Fibroblast of the conjunctiva (primary cell): ENCODE results near the gene NUDT22.

Source experiments
- DNase-seq: peaks from one replicate; pipeline ENCODE4 v3.0.0-alpha.2; 2010; ENCODE audit warnings: low read depth

NUDT22 gene

DNA sequence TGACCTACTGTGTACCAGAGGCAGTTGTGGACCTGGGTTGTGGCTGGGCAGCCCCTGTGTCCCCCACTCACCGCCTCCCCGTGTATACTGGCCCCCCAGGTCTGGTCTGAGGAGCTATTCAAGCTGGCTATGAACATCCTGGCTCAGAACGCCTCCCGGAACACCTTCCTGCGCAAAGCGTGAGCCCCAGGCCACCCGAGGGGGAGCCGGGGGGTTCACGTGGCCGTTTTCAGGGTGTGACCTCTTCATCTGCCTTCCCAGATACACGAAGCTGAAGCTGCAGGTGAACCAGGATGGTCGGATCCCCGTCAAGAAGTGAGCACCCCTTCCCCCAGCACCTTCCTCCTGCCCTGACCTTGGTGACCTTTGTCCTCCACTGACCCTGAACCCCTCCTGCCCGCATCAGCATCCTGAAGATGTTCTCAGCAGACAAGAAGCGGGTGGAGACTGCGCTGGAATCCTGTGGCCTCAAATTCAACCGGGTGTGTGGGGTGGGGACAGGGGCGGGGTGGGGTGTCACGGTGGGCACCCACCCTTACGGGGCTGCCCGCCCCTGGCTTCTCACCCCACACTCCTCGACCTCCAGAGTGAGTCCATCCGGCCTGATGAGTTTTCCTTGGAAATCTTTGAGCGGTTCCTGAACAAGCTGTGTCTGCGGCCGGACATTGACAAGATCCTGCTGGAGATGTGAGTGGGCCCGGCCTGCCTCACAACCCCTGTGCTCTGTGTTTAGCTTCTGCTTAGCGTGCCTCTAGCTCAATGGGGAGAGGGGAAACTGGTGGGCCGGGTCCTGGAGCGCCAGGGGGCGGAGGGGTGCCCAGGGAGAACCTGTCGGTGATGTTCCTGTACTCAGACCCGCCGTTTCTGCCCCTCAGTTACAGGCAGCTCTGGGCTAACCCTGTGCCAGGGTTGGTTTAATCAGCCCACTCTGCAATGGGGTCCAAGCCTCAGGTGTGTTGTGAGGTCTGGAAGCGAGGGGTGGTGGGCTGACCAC, 29.4 kb downstream of the NUDT22 start:
- no peak for DNase-seq

- no peak for DNase-seq
Observed at GRCh38 chr11:64256300-64256699, 30.2 kb downstream of the NUDT22 start.

DNA sequence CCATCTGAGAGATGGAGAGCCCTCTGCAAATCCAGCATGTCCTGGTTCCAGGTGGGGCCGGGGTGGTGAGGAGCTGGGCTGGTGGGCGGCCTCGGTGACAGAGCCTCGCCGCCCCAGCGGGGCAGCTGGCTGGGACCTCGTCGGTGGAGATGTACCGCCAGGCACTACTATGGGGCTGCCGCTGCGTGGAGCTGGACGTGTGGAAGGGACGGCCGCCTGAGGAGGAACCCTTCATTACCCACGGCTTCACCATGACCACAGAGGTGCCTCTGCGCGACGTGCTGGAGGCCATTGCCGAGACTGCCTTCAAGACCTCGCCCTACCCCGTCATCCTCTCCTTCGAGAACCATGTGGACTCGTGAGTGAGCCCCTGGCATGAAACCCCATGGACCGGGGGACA, 32.3 kb downstream of the NUDT22 start:
- DNase-seq = no peak

GRCh38 chr11:64258946-64259532, 33.0 kb downstream of the NUDT22 start:
- no peak for DNase-seq

- no peak for DNase-seq
Observed at GRCh38 chr11:64259533-64260067, 33.5 kb downstream of the NUDT22 start.

GRCh38 chr11:64260147-64260708, 34.2 kb downstream of the NUDT22 start:
- no peak for DNase-seq

- DNase-seq = no peak
Observed at GRCh38 chr11:64261556-64262080, 35.5 kb downstream of the NUDT22 start.

DNA sequence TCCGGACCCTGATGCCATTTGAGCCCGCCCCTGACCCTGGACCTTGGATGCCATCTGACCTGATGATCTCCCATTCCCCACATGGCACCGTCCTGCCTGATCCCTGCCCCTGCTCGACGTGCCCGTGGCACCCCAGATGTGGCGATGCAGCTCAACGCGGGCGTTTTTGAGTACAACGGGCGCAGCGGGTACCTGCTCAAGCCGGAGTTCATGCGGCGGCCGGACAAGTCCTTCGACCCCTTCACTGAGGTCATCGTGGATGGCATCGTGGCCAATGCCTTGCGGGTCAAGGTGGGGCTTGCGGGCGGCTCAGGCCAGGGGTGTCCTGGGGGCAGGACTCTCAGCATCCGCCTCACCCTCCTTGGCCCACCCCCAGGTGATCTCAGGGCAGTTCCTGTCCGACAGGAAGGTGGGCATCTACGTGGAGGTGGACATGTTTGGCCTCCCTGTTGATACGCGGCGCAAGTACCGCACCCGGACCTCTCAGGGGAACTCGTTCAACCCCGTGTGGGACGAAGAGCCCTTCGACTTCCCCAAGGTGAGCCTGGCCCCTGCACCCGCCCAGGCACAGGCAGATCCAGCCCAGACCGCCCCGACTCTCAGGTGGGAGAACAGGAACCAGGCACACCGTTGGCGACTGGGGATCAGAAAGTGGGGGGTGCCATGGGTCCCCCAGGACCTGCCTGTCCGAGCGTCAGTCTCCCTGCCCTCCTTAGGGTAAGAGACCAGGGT, 36.4 kb downstream of the NUDT22 start:
- DNase-seq = no peak

- no peak for DNase-seq
Observed at GRCh38 chr11:64263021-64263946, 37.2 kb downstream of the NUDT22 start.

- DNase-seq = no peak
Observed at GRCh38 chr11:64263947-64264317, 37.9 kb downstream of the NUDT22 start.

DNA sequence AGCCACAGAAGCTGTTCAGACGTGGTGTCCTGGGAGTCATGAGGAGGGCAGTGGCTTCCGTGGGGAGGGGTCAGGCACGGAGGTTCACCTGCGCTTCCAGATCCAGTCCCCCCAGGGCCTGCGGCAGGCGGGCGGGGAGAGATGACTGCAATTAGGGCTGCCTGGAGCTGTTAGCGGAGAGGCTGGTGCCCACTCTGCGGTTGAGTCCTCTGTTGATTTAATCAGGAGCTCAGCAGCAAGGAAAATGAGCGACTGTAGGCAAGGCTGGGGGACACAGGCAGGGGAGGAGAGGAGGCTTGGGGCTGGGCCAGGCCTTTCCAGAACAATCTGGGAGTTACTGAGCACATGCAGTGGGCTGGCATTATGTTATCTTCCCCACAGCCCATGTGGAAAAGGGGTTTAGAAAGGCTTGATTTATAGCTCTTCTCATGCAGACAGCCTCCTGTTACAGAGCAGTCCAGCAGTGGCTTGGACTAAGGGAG, 38.3 kb downstream of the NUDT22 start:
- no peak for DNase-seq

DNA sequence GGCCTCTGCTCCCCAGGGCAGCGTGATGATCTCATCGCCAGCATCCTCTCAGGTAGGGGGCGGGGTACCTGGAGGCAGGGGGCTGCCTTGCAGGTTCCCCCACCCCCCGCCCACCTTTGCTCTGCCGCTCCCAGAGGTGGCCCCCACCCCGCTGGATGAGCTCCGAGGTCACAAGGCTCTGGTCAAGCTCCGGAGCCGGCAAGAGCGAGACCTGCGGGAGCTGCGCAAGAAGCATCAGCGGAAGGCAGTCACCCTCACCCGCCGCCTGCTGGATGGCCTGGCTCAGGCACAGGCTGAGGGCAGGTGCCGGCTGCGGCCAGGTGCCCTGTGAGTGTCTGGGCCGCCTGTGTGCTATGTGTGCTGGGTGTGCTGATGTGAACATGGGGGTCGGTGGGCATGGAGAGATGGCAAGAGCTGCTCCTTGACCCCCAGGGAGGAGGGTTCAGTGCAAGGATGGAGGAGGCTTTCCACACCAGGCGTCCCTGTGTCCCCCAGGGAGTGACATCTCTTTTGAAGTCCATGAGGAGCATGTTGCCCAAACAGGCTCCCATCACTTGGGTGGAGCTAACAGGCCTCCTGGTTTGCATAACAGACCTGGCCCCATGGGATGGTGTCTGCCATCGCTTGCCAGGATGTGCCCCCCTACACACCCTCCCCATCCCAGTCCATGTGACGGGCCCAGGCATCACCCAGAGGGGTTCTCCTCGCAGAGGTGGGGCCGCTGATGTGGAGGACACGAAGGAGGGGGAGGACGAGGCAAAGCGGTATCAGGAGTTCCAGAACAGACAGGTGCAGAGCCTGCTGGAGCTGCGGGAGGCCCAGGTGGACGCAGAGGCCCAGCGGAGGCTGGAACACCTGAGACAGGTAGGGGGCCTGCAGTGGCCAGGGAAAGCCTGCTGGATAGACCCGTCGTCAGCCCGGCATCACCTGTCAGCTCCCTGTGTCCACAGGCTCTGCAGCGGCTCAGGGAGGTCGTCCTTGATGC, 39.4 kb downstream of the NUDT22 start:
- no peak for DNase-seq

DNA sequence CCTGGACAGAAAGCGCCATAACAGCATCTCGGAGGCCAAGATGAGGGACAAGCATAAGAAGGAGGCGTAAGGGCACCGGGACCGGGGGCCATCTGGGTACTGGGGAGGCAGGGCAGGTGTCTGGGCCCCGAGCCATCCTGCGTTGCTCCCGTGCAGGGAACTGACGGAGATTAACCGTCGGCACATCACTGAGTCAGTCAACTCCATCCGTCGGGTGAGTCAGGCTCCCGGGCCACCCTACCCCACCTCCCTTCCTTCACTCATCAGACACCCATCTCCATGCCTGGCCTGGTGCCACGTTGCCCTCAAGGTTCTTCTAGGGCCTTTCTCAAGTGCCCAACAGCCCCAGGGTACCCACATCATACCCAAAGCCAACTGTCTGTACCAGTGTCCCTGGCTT, 40.3 kb downstream of the NUDT22 start:
- no peak for DNase-seq

- DNase-seq = no peak
Observed at GRCh38 chr11:64267207-64267945, 41.3 kb downstream of the NUDT22 start.

- no peak for DNase-seq
Observed at GRCh38 chr11:64268025-64268892, 42.2 kb downstream of the NUDT22 start.

DNA sequence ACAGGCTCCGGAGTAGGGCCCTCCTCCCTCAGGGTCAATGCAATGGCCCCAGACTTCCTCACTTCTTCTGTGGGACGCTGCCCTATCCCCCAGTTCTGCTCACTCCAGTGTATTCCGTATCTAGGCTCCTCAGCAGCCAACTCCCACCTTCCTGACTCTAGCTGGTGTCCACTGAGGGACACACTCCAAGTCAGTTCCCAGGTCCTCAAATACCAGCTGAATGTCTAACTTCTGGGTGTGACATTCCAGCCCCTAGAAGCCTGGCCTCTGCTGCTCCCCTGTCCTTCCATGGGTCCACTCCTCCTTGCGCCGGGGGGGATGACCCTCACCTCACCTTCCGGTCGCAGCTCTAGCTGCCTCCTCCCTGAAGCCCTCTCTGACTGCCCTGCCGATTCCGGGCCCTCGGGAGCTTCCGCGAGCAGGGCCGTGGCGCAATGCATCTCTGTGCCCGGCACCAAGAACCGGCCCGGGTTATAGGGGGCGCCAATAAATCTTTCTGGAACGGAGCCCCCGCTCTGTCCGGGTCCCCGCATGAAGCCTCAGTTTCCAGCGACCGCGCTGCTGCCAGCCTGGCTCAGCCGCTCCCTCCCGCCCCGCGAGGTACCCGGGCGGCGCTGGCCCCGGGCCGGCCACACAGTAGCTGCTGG, 42.9 kb downstream of the NUDT22 start:
- no peak for DNase-seq

- DNase-seq = peak; percentile 100
Observed at GRCh38 chr11:64269540-64270220, 43.6 kb downstream of the NUDT22 start.
